ENCODE data around the gene LPXN.
A peak's percentile ranks its signal among the peaks of the same experiment; 100 is the strongest.

LPXN gene

DNA sequence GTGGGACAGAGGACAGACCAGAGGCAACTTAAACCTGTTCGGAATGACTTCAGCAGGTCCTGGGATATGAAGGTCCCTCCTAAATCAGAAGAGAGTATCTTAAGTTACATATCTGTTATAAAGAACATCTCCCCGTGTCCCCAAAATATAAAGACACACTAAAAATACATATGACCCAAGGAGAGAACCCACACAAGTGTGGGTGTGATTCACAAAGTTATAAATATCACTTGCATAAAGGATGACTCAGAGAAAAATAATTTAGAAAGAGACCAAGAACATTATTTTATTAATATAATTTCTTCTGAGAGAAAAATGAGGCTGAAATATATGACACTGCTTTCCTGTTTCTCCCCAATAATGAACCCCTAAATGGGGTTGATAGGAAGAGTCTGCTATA is 82.0 kb downstream of the LPXN start:
- peaks cover 6% of the 10 kb centered on the region for H3K4me1 ChIP-seq (ENCODE audit: insufficient read depth, poor library complexity, severe bottlenecking)
- no peak overlapping the region for H3K4me3 ChIP-seq (ENCODE audit: severe bottlenecking)
- TF ChIP-seq, protein P1, sequence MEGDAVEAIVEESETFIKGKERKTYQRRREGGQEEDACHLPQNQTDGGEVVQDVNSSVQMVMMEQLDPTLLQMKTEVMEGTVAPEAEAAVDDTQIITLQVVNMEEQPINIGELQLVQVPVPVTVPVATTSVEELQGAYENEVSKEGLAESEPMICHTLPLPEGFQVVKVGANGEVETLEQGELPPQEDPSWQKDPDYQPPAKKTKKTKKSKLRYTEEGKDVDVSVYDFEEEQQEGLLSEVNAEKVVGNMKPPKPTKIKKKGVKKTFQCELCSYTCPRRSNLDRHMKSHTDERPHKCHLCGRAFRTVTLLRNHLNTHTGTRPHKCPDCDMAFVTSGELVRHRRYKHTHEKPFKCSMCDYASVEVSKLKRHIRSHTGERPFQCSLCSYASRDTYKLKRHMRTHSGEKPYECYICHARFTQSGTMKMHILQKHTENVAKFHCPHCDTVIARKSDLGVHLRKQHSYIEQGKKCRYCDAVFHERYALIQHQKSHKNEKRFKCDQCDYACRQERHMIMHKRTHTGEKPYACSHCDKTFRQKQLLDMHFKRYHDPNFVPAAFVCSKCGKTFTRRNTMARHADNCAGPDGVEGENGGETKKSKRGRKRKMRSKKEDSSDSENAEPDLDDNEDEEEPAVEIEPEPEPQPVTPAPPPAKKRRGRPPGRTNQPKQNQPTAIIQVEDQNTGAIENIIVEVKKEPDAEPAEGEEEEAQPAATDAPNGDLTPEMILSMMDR (IDR thresholded peaks at IDR 0.05; ENCODE audit: poor library complexity, severe bottlenecking) = no peak
- no peaks in the 10 kb centered on the region for H3K9me3 ChIP-seq (ENCODE audit: severe bottlenecking)
- DNase-seq (ENCODE audit: low spot score) (no peak), ATAC-seq (ENCODE audit: low read depth) (0 out of 3 replicates have a peak, but pooled peaks have one; percentile 21)
- H3K36me3 ChIP-seq (ENCODE audit: low read depth) = no peaks in the 10 kb centered on the region
- H3K27ac ChIP-seq (ENCODE audit: poor library complexity, severe bottlenecking) = no peak overlapping the region
- H3K27me3 ChIP-seq (ENCODE audit: insufficient read depth, poor library complexity, severe bottlenecking) = no peaks in the 10 kb centered on the region

DNA sequence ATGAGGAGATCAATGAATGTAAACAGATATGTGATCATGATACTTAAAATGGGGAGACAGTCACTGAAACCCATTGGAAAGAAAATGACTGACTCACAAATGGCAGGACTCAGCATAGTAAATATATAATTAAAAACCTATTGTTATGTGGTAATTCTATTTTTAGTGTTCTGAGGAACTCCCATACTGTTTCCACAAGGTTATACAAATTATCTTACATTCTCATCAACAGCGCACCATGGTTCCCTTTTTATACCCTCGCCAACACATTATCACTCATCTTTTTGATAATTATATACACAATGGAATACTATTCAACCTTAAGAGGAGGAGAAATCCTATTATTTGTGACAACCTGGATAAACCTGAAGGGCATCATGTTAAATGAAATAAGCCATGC is 84.8 kb downstream of the LPXN start:
- no peak overlapping the region for H3K4me3 ChIP-seq (ENCODE audit: severe bottlenecking)
- ATAC-seq (ENCODE audit: low read depth) (no peak), DNase-seq (ENCODE audit: low spot score) (no peak)
- H3K4me1 ChIP-seq (ENCODE audit: insufficient read depth, poor library complexity, severe bottlenecking) = peaks cover 6% of the 10 kb centered on the region
- no peak overlapping the region for H3K27ac ChIP-seq (ENCODE audit: poor library complexity, severe bottlenecking)
- TF ChIP-seq, protein P1 (IDR thresholded peaks at IDR 0.05; ENCODE audit: poor library complexity, severe bottlenecking) = no peak
- no peaks in the 10 kb centered on the region for H3K36me3 ChIP-seq (ENCODE audit: low read depth)
- no peaks in the 10 kb centered on the region for H3K9me3 ChIP-seq (ENCODE audit: severe bottlenecking)
- H3K27me3 ChIP-seq (ENCODE audit: insufficient read depth, poor library complexity, severe bottlenecking) = no peaks in the 10 kb centered on the region

DNA sequence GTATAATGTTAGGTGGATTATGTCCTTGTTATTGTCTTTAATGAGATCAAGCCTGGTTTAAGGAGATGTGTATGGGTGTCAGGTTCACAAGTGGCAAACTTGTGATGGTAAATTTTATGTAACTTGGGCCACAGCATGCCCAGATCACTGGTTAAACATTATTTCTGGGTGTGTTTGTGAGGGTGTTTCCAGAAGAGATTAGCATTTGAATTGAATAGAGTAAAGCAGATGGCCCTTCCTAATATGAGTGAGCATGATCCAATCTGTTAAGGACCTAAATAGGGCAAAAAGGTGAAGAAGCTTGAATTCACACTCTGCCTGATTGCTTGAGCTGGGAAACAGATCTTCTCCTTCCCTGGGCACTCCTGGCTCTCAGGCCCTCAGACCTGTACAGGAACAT is 88.5 kb downstream of the LPXN start:
- H3K27me3 ChIP-seq (ENCODE audit: insufficient read depth, poor library complexity, severe bottlenecking) = no peaks in the 10 kb centered on the region
- H3K27ac ChIP-seq (ENCODE audit: poor library complexity, severe bottlenecking) = no peak overlapping the region
- H3K4me1 ChIP-seq (ENCODE audit: insufficient read depth, poor library complexity, severe bottlenecking) = no peaks in the 10 kb centered on the region
- TF ChIP-seq, protein P1 (IDR thresholded peaks at IDR 0.05; ENCODE audit: poor library complexity, severe bottlenecking) = no peak
- no peak overlapping the region for H3K4me3 ChIP-seq (ENCODE audit: severe bottlenecking)
- no peaks in the 10 kb centered on the region for H3K9me3 ChIP-seq (ENCODE audit: severe bottlenecking)
- no peak for DNase-seq (ENCODE audit: low spot score)
- ATAC-seq (ENCODE audit: low read depth) = no peak
- no peaks in the 10 kb centered on the region for H3K36me3 ChIP-seq (ENCODE audit: low read depth)

DNA sequence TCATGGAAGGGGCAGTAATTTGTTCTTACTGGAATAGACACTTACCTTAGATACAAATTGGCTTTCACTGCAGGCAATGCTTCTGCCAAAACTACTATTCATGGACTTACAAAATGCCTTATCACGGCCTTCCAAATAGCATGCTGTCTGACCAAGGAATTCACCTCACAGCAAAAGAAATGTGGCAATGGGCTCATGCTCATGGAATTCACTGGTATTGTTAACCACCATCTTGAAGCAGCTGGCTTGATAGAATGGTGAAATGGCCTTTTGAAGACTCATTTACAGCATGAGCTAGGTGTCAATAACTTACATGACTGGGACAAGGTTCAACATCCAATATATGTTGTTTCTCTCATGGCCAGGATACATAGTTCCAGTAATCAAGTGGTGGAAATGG is 89.7 kb downstream of the LPXN start:
- Histone ChIP-seq H3K4me3 (ENCODE audit: severe bottlenecking) (no peak overlapping the region), H3K36me3 (ENCODE audit: low read depth) (no peaks in the 10 kb centered on the region), H3K9me3 (ENCODE audit: severe bottlenecking) (no peaks in the 10 kb centered on the region), H3K27ac (ENCODE audit: poor library complexity, severe bottlenecking) (no peak overlapping the region), H3K27me3 (ENCODE audit: insufficient read depth, poor library complexity, severe bottlenecking) (no peaks in the 10 kb centered on the region), H3K4me1 (ENCODE audit: insufficient read depth, poor library complexity, severe bottlenecking) (no peaks in the 10 kb centered on the region)
- no peak for ATAC-seq (ENCODE audit: low read depth)
- no peak for DNase-seq (ENCODE audit: low spot score)
- TF ChIP-seq, protein P1 (IDR thresholded peaks at IDR 0.05; ENCODE audit: poor library complexity, severe bottlenecking) = no peak
